ENCODE results near the gene SGMS1.
"Not testable (repeated sequence)": the region's sequence is repeated elsewhere in the genome, so short reads cannot be mapped to it uniquely, and the experiment has no call there.

SGMS1 gene

GRCh38 chr10:50623663-50624412 lies at the start of gene SGMS1:
Gene SGMS1 (minus strand): TSS chr10:50623956. CDS start chr10:50344114, 279,842 bp downstream.
- peak in 55 of 56 donors; percentile 14 to 90 (median 80) for DNase-seq

- DNase-seq = not testable (repeated sequence)
Observed at GRCh38 chr10:50672152-50672551, 48.4 kb upstream of the SGMS1 start.

GRCh38 chr10:50671645-50672044 lies 47.9 kb upstream of the SGMS1 start:
- not testable (repeated sequence) for DNase-seq

GRCh38 chr10:50669957-50670356 lies 46.2 kb upstream of the SGMS1 start:
- not testable (repeated sequence) for DNase-seq

- DNase-seq = not testable (repeated sequence)
Observed at GRCh38 chr10:50667353-50667752, 43.6 kb upstream of the SGMS1 start.

- DNase-seq = not testable (repeated sequence)
Observed at GRCh38 chr10:50662420-50662819, 38.7 kb upstream of the SGMS1 start.

GRCh38 chr10:50661563-50661962 lies 37.8 kb upstream of the SGMS1 start:
- DNase-seq = not testable (repeated sequence)

- DNase-seq = peak in 3 of 56 donors; percentile 24 to 50 (median 34)
Observed at GRCh38 chr10:50659865-50660730, 36.3 kb upstream of the SGMS1 start.

GRCh38 chr10:50659016-50659864 lies 35.5 kb upstream of the SGMS1 start:
- not testable (repeated sequence) for DNase-seq

GRCh38 chr10:50658165-50658564 lies 34.4 kb upstream of the SGMS1 start:
- no peak for DNase-seq

GRCh38 chr10:50653758-50654157 lies 30.0 kb upstream of the SGMS1 start:
- no peak for DNase-seq

GRCh38 chr10:50653142-50653541 lies 29.4 kb upstream of the SGMS1 start:
- DNase-seq = peak in 12 of 56 donors; percentile 3 to 48 (median 10)

GRCh38 chr10:50651808-50652207 lies 28.1 kb upstream of the SGMS1 start:
- DNase-seq = no peak

- no peak for DNase-seq
Observed at GRCh38 chr10:50650481-50650880, 26.7 kb upstream of the SGMS1 start.

GRCh38 chr10:50648935-50649227 lies 25.1 kb upstream of the SGMS1 start:
- DNase-seq = no peak

- DNase-seq = no peak
Observed at GRCh38 chr10:50648089-50648934, 24.6 kb upstream of the SGMS1 start.

- DNase-seq = not testable (repeated sequence)
Observed at GRCh38 chr10:50647350-50647749, 23.6 kb upstream of the SGMS1 start.

- DNase-seq = no peak
Observed at GRCh38 chr10:50645236-50645635, 21.5 kb upstream of the SGMS1 start.

GRCh38 chr10:50641626-50642025 lies 17.9 kb upstream of the SGMS1 start:
- no peak for DNase-seq

GRCh38 chr10:50640238-50640637 lies 16.5 kb upstream of the SGMS1 start:
- no peak for DNase-seq
